Esophagus muscularis mucosa (tissue), 3 donors: ENCODE measurements around the gene CIZ1.

Source experiments
- POLR2A ChIP-seq: fragments of 450-650 bp; IDR thresholded peaks from one replicate; pipeline ENCODE4 v1.6.1; 2017; ENCODE audit warnings: antibody characterized with exemption, moderate library complexity, mild to moderate bottlenecking, low read depth
- TF ChIP-seq, protein P1 (sequence below), 3 experiments: fragments of 200-600 bp in 2 of 3; fragments of 450-650 bp in 1 of 3; sonication (generic) in 2 of 3; IDR thresholded peaks; one replicate each; pipeline ENCODE4 v1.5.1; 2017 to 2019; ENCODE audit warnings: antibody characterized with exemption in 3 of 3, mild to moderate bottlenecking in 2 of 3, moderate library complexity in 1 of 3

DNA sequence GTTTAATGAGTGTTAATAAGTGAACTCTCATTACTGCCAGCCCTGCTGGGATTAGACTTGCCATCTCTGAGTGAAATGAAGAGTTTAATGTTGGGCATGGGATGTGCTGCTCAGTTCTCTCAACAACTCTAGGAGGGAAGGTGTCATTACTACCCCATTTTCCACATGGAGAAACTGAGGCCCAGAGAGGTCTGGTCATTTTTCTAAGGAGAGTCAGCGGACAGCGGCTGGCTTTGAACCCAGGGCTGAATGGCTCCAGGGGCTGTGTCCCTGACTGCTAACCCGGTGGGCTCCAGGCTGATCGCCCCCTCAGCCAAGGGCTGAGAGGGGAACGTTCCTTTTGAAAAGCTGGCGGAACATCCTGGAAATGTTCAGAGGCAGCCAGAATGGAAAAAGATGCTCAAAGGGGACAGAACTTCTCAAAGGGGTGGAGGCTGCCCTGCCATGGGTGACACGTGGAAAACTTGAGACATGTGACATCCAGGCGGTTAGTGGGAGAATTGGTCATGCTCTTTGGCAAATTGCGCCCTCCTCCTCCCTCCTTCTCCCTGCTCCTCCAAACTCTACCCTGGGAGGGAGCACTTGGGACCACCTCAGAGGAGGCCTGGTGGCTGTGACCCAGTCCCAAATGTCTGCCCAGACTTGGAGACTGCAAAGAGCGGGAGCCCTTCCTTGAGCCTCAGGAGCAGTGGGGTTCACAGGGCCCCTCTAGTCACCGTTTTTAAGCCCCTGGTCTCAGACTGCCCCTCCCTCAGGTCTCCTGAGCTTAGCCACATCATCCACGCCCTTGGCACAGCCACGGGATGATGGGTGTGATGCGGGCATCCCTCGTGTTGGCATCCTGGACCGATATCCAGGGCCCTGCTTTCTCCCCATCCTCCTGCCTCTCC, 40.5 kb upstream of the CIZ1 start:
- TF ChIP-seq, protein P1, sequence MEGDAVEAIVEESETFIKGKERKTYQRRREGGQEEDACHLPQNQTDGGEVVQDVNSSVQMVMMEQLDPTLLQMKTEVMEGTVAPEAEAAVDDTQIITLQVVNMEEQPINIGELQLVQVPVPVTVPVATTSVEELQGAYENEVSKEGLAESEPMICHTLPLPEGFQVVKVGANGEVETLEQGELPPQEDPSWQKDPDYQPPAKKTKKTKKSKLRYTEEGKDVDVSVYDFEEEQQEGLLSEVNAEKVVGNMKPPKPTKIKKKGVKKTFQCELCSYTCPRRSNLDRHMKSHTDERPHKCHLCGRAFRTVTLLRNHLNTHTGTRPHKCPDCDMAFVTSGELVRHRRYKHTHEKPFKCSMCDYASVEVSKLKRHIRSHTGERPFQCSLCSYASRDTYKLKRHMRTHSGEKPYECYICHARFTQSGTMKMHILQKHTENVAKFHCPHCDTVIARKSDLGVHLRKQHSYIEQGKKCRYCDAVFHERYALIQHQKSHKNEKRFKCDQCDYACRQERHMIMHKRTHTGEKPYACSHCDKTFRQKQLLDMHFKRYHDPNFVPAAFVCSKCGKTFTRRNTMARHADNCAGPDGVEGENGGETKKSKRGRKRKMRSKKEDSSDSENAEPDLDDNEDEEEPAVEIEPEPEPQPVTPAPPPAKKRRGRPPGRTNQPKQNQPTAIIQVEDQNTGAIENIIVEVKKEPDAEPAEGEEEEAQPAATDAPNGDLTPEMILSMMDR (IDR thresholded peaks at IDR 0.05) = no peak
- TF ChIP-seq POLR2A = no peak
